ENCODE data around the gene PDCD11.

Gene PDCD11

DNA sequence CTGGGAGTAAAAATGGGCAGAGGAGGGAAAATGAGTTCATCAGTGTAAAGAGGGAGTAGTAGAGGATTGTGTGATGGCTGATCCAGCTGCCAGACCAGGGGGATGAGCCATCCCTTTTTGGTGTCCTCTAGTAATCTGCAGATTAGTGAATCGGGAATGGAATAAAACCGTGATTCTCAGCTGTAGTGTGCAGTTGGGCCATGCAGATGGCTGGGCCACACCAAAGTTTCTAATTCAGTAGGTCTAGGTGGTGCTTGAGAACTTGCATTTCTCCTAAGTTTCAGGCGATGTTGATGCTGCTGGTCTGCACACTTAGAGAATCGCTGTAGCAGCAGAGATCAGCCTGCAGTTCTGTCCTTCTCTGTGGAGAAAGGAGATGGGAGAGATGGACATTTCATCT, 22.7 kb downstream of the PDCD11 start:
- H3K4me3 ChIP-seq (replicated peaks; ENCODE audit: low read depth, low read length) = no peak overlapping the region
- TF ChIP-seq, protein P1, sequence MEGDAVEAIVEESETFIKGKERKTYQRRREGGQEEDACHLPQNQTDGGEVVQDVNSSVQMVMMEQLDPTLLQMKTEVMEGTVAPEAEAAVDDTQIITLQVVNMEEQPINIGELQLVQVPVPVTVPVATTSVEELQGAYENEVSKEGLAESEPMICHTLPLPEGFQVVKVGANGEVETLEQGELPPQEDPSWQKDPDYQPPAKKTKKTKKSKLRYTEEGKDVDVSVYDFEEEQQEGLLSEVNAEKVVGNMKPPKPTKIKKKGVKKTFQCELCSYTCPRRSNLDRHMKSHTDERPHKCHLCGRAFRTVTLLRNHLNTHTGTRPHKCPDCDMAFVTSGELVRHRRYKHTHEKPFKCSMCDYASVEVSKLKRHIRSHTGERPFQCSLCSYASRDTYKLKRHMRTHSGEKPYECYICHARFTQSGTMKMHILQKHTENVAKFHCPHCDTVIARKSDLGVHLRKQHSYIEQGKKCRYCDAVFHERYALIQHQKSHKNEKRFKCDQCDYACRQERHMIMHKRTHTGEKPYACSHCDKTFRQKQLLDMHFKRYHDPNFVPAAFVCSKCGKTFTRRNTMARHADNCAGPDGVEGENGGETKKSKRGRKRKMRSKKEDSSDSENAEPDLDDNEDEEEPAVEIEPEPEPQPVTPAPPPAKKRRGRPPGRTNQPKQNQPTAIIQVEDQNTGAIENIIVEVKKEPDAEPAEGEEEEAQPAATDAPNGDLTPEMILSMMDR (IDR thresholded peaks at IDR 0.05; ENCODE audit: low read length, missing control alignments) = no peak
- DNase-seq (ENCODE audit: low read depth) = no peak

DNA sequence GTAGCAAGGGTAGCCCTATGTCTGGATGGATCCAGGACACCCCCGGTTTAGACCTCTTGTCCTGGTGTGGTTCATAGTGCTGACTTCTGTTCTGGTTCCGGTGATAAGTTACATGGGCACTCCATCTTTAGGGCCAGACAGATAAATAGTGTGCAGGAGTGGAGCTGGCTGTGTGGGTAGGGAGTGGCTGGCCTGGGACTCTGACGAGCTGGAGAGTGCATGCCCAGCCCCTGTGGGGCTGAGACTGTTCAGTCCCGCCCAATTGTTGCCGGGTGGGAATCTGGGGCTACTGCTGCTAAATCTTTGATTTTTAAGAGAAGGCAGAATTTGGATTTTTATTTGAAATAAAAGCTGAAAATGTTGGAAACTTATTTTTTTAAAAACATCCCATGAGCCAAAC, 27.3 kb downstream of the PDCD11 start:
- H3K4me3 ChIP-seq (replicated peaks; ENCODE audit: low read depth, low read length) = no peak overlapping the region
- no peak for DNase-seq (ENCODE audit: low read depth)
- TF ChIP-seq, protein P1 (IDR thresholded peaks at IDR 0.05; ENCODE audit: low read length, missing control alignments) = no peak

DNA sequence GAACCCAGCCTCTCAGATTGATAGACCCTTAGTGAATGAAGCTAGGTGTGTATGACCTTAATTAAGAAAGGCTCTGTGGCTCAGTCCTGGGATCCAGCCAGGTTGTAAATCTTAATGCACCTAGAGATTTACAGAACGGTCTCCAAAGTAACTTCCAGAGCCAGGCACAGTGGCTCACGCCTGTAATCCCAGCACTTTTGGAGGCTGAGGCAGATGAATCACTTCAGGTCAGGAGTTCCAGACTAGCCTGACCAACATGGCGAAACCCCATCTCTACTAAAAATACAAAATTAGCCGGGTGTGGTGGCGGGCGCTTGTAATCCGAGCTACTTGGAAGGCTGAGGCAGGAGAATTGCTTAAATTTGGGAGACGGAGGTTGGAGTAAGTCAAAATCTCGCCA, 31.4 kb downstream of the PDCD11 start:
- TF ChIP-seq, protein P1 (IDR thresholded peaks at IDR 0.05; ENCODE audit: low read length, missing control alignments) = no peak
- no peak overlapping the region for H3K4me3 ChIP-seq (replicated peaks; ENCODE audit: low read depth, low read length)
- no peak for DNase-seq (ENCODE audit: low read depth)

DNA sequence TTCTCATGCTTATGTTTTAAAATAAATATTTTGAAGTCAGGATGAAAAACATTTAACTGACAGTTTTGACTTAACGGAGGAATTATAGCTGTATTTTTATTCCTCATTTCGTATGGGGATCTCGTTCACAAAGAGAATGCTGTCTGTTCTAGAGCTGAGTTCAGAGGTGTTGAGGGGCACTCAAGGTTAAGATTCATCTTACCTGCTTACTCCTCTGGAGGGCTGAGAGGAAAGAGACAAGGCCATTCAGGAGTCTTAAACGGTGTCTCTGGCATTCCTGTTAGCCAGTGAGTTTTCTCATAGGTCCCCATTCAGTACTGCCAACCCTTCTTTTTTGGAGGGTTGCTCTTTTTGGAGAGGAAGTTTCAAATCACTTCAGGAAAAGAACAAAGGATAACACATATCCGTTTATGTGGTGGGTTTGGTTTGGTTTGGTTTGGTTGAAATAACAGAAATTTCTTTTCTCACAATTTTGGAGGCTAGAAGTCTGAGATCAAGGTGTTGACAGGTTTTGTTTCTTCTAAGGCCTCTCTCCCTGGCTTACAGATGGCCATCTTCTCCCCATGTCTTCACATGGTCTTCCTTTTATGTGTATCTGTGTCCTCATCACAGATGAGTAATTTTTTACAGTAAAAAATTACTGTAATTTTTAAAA, 32.7 kb downstream of the PDCD11 start:
- TF ChIP-seq, protein P1 (IDR thresholded peaks at IDR 0.05; ENCODE audit: low read length, missing control alignments) = no peak
- no peak for DNase-seq (ENCODE audit: low read depth)
- H3K4me3 ChIP-seq (replicated peaks; ENCODE audit: low read depth, low read length) = no peak overlapping the region

DNA sequence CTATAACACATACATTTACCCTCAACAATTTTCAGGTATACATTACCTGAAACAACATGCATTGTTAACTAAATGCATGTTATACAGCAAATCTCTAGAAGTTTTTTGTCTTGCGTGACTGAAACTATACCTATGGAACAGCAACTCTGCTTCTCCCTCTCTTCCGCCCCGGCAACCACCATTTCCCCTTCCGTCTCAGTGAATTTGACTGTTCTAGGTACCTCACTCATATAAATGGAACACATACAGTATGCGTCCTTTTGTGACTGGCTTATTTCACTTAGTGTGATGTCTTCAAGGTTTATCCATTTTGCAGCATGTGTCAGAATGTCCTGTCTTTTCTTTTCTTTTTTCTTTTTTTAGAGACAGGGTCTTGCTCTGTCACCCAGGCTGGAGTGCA, 33.2 kb downstream of the PDCD11 start:
- no peak overlapping the region for H3K4me3 ChIP-seq (replicated peaks; ENCODE audit: low read depth, low read length)
- TF ChIP-seq, protein P1 (IDR thresholded peaks at IDR 0.05; ENCODE audit: low read length, missing control alignments) = no peak
- DNase-seq (ENCODE audit: low read depth) = no peak

DNA sequence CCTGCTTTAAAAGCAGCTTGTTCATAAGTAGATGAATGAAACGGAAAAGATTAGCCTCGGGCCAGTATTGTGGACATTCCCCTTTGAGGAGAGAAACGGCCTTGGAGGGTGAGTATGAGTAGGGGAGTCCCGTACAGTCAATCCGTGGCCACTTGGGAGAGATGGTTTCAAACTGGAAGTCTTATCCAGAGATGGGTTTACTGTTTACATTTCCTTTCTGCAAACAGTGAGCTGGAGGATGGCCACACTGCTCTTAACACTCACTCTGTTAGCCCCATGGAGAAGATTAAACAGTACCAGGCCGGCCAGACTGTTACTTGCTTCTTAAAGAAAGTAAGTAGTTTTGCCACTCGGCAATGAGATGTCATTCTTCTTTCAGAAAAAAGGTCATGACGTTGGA, 35.5 kb downstream of the PDCD11 start:
- TF ChIP-seq, protein P1 (IDR thresholded peaks at IDR 0.05; ENCODE audit: low read length, missing control alignments) = no peak
- no peak overlapping the region for H3K4me3 ChIP-seq (replicated peaks; ENCODE audit: low read depth, low read length)
- DNase-seq (ENCODE audit: low read depth) = no peak

DNA sequence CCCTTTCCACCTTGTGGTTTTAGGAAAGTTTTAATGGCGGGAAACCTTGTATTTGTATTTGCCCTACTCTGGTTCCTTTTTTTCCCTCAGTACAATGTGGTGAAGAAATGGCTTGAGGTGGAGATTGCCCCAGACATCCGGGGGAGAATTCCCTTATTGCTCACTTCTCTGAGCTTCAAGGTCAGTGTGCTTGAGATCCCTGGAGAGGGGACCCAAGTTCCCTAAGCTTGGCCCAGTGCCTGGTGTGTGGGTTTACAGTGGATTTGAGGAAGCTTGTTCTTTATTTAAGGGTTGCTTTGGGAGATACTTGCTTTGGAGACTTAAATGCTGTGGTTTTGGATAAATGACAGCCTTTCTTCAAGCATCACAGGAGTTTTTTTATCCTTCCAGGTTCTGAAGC, 37.4 kb downstream of the PDCD11 start:
- DNase-seq (ENCODE audit: low read depth) = peak; percentile 84
- TF ChIP-seq, protein P1 (IDR thresholded peaks at IDR 0.05; ENCODE audit: low read length, missing control alignments) = no peak
- no peak overlapping the region for H3K4me3 ChIP-seq (replicated peaks; ENCODE audit: low read depth, low read length)
